Measurements from ENCODE around the gene SESN1.
"Not testable (repeated sequence)": the region's sequence is repeated elsewhere in the genome, so short reads cannot be mapped to it uniquely, and the experiment has no call there.

The SESN1 gene

DNA sequence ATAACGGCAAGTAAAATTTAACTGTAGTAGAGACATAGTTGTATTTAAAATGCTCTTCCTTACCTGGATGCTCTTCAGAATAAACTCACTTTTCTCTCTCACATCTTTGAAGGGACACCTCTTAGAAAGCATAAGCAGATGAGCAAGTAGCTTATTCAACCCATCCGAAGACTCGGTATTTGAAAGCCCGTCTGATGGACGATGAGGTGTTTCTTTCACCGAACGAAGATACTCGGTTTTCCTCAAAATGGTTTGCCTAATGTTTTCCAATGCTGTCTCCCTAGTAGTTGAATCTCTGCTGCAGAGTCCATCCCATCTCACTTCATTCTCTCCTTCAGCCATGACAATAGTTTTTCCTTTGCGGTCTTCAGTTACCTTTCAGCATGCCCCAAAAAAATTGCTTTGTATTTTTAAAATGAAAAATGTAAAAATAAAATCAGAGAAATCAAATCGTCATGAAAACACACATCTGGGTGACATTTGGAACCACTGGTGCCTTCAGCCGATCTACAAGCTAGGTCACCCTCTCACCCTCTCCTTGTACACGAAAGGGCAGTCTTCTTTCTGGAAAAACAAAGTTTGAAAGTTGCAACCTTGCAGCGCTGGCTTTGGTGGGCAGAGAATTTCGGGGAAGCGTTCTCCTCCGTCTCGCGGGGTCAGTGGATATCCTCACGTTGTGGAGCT lies 772 bp downstream of the SESN1 start:
- DNase-seq, result no peak

DNA sequence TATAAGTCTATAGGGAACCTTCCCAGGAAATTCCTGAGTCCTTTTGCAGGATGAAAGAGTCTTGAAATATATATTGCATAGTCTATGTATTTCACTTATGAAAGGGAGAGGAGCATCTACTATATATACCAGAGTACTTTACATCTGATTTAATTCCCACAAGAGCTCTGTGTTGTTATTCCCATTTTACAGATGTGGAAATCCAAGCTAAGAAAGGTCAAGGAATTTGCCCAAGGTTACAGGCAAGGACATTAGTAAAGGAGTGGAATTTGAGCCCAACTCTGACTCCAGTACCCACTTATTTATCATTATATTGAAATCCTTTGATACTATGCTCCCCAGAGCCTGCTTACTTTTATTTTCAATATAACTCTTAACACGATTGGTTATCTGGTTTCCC lies 2.6 kb downstream of the SESN1 start:
- no peak for DNase-seq

DNA sequence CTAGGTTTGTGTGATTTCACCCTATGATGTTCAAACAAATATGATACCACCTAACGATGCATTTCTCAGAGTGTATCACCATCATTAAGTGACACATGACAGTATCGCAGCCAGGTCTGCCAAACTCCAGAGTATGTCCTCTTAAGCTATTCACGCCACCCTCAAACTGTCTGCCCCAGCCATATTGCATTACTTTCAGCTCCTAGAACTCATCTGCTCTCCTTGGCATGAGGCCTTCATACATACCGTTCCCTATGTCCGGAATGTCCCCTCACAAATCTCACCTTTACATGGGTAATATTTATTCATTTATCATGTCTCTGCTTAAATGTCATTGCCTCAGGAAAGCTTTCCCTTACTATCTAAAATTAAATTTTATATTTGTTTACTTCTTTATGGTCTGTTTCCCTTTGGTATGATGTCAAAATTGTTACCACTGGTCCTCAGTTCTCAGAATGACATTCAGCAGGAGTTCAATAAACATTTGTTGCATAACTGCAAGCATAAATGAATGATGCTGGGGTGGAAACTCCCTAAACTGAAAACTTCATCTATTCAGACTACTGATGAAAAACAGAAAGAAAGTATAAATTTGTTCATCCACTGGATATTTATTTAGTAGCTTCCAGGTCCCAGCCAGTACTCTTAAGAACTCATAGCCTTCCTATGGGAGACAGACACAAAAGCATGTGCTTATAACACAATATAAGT lies 3.2 kb downstream of the SESN1 start:
- DNase-seq, result no peak

DNA sequence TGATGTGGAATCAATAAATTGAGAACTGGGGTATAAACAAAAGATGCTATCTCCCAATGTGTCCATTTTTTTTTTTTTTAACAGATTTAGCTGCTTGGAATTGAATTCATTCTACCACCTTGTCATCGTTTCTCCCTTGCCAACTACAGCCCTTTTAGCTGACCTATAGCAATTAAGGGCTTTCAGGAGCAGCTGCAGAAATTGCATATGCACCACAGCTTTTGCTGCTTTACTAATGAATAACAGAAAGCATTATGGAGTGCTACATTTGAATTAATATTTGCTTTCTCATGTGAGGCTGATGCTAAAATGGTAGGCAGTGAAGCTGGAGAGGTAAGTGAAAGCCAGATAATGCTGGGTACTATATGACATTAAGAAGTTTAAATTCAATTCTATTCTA lies 5.7 kb downstream of the SESN1 start:
- DNase-seq, result no peak

DNA sequence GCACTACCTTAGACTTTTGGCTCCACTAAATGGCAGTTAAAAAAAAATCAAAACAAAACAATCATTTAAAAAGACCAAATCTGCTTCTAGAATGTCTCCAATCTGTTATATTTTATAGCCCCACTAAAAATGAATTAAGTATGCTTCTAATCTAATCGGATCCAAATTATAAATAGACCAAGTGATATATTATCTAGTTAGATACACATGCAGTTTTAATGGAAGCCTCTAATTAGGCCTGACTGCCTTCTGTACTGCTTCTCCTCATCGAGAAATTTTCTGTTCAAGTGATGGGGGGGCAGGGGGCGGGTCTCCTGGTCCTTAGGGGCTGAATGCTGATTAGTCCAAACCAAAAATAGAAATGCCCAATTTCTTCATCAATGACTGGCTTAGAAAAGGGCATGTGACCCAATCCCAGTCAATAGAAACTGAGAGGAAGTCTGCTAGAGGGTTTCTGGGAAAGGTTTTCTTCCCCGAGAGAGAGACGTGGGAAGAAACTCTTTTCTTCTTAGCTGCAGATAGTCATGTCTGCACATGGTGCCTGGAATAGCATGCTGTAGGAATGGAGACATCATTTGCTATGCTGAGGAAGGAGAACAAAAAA lies 6.9 kb downstream of the SESN1 start:
- DNase-seq, result peak; percentile 6 to 59

DNA sequence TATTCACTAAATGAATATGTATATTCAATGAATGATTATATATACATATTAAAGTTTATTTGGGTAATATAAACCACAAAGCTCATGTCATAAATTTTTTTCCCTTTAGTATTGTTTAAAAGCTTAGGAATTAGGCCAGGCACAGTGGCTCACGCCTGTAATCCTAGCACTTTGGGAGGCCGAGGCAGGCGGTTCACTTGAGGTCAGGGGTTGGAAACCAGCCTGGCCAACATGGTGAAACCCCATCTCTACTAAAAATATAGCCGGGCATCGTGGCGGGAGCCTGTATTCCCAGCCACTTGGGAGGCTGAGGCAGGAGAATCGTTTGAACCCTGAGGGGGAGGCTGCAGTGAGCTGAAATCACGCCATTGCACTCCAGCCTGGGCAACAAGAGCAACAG lies 10.5 kb downstream of the SESN1 start:
- not testable (repeated sequence) for DNase-seq

DNA sequence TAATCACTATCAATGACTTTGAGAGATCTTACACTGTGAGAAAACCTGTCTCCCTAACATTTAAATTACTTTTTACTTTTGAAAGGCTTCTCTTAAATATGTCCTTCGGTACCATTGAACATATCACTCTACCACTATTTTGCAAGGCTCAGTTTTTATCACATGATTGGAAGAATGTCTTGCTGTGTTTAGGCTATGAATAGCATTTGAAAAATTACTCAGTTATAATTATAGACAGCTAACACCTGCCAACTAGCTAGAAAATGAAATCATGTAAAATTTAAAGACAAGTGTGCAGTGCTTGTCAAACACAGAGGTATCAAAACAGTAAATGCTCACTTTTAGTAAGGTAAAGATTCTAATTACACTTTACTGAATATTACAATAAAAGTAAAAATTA lies 11.0 kb downstream of the SESN1 start:
- no peak for DNase-seq

DNA sequence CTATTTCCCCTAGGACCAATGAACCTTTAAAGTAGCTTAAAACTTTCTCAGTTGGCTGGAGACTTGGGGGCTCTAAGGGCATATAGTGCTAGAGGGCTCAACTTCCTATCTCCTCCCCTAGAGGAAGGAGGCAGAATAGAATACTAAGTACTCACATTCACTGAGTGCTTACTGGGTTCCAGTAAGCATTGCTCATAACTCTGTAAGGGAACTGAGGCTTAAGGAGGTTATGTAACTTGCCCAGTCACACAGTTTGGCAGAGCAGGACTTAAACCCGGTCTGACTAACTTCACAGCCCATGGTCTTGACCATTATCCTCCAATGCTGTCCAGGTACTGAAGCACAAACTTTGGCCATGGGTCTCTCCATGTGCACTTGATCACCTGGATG lies 12.5 kb downstream of the SESN1 start:
- no peak for DNase-seq

DNA sequence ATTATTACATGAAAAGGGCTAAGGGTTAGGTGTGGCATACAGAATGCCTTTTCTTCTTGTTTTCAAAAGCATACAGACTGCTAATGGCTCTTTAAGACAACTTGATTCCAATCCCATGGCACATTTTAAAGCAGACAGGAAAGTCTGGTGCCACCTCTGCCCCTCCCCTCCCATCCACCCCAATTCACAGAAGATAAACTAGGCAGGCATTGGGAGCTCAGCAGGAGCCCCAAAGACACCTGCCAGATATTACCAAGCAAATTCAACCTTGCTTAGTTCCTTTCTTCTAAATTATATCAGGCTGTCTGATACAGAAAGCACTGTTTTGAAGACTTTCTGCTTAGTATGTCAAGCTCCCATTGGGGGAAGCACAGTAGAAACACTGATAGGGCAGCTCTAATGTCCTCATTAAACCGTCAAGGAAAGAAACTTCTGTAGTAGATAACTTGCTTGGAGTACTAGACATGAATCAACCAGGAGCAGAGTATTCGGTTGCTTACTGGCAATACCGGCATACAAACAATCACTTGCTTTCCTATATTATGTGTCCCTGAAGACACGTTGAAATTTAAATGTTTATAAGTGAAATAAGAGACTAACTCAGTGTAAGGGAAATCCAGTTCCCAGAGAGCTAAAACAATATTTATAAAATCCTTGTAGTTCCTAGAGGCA lies 13.0 kb downstream of the SESN1 start:
- DNase-seq, result no peak

DNA sequence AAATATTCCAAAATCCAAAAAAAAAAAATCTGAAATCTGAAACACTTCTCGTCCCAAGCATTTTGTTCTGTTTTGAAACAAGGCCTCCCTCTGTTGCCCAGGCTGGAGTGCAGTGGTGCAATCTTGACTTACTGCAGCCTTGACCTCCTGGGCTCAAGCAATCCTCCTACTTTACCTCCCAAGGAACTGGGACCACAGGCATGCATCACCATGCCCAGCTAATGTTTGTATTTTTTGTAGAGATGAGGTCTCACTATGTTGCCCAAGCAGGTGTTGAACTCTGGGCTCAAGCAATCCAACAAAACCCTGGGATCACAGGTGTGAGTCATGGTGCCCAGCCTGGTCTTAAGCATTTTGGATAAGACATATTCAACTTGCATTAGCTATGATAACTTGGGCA lies 13.6 kb downstream of the SESN1 start:
- no peak for DNase-seq

DNA sequence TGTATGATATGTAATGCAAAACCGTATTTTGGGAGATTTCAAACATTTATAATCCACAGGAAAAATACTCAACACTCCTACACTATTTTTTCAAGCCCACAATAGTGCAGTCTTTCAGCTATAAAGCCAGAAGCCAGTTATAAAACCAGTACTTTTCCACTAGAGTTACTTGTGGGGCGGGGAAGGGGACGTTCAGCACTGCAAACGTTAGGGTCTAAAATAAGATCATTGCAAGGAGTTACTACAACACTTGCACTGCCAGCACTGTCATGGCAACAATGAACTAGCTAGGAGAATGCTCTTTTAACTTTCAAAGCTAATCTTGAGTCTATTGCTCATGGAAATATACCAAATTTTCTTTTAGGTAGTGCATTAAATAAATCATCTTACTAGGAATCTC lies 14.7 kb downstream of the SESN1 start:
- DNase-seq, result peak in 1 of 2 experiments; percentile 3

DNA sequence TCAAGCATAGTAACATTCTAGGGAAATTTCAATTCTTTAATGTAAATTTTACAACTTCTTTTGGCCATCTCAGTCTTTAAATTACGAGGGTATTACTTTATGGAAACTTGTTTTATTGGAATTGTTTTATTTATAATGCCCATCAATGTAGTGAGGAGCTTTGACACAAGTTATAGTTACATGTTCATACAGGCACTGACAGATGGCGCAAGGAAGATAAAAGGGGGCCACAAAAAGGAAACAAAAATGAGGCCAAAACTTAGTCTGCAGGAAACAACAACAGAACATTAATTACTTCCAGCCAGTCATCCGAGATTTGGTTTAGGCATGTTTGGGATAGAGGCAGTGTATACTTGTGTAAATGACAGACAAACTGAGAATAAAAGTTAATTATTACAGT lies 18.3 kb downstream of the SESN1 start:
- peak in 1 of 2 experiments; percentile 16 for DNase-seq

DNA sequence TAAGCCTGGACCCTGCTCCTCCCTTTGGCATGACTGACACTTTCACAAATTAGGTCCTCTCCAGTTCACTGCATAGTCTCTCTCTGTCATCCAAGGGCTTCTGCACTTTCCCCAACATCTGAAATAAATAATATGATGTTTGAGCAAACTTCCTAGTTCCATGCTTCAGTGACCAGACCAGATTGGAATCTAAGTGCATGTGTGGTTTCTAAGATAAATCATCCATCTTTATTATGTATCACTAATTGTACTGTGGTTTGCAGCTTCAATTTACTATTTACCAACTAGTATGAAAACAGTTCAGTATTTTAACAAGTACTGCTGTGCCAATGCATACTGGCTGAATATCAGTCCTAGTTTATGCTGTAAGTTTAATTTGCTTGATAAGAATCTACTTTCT lies 18.7 kb downstream of the SESN1 start:
- peak in 1 of 2 experiments; percentile 23 for DNase-seq

DNA sequence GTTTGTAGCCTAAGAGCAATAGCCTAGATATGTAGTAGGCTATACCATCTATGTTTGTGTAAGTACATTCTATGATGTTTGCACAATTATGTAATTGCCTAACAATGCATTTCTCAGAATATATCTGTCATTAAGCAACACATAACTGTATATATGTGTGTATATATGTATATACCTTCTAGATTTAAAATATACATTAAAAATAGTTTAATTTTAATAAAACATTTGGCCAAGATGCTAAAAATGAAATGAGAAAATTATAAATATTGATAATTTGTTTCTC lies 20.6 kb downstream of the SESN1 start:
- DNase-seq, result no peak

DNA sequence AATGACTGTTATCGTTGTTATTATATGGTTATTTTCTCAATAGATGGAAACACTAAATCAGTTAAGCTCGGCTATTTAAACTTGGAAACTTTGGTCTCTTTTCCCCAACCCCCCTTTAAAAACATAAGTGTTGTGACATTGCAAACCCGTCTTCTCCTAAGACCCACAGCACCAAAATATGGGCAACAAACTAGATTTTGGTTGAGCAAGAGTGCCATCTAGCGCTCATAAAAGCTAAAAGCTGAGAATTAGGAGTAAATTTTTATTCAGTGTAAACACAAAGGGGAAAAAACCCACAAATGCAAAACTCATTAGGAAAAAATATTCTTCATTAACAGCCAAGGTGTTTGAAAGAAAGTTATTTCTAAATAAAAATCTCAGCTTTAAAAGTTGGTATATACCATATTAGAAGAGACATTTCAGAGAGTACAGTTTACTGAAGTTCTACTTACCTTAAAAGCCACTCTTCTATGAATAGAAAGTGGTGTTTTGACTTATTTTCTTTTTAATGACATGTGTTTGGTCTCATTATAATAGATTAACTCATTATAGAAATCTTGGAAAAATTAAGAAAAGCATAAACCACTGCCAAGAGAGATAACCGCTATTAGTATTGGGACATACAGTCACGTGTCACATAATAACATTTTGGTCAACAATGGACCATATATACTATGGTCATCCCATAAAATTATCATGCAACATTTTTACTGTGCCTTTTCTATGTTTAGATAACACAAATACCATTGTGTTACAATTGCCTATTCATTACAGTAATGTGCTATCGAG lies 21.1 kb downstream of the SESN1 start:
- DNase-seq, result peak; percentile 74 to 79

DNA sequence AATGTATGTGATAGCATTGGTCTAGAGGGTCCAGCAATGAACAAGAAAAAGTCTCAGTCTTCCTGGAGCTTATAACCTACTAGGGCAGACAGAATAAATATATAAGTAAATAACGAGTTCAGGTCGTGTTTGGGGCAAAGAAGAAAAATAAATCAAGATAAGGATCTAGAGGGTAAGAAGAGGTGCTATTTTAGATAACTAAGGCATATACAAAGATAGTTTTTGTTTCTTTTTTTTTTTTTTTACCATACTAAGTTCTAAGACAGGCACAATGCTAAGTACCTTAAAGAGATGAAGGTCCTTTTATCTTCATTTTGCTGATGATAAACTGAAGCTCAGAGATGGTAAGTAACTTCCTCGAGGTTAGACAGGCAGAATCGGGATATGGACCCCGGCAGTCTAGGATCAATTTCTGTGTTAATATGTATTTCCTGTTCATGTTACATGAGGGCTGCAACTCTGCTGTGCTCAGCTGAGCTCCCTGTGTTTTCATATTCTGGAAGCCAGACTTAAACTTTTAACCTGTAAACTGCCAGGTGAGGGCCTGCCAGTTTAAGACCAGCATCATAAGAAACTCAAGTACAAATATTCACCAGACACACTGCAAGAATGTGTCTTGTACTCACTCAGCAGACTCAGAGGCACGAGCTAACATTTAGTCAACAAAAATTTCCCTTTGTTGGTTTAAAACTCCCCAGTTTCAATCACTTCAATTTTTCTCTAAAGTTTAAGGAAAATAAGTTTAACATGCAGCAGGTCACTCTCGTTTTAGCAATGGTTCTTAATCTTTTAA lies 23.3 kb downstream of the SESN1 start:
- no peak for DNase-seq

DNA sequence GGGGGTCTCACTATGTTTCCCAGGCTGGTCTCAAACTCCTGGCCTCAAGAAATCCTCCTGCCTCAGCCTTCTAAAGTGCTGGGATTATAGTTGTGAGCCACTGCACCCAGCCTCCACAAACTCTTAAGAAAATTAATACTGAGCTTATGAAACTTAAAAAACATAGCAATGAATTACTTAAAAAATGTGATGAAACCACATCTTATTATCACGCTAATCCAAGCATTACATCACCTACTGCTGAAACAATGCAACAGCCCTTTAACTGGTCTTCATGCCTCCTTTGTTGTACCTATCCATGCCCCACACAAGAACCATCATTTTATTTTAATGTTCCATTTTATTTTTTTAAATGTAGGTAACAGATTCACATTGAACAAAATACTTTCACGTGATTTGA lies 24.9 kb downstream of the SESN1 start:
- DNase-seq, result no peak

DNA sequence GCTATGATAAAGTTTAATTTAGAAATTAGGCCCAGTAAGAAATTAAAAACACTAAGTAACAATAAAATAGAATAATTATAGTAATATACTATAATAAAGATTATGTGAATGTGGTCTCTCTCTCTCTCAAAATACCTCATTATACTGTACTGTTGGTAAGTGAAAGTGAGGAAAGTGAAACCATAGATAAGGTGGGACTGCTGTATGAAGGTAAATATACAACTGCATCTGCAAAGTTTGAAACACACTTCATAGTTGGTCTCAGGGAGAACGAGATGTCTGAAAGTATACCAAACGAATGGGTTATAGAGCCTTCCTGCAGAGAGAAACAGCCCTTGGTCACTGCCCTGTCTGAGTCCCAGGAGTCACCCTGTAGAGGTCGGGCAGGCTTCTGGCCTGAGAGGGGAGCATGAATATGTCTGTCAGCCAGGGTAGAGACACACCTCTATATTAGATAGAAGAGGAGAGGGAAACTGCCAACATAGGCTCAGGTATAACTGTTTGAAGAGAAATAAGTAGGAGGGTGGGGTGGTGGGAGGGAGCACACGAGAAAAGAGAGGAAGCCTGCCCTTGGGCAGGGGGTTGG lies 31.8 kb downstream of the SESN1 start:
- DNase-seq, result no peak

DNA sequence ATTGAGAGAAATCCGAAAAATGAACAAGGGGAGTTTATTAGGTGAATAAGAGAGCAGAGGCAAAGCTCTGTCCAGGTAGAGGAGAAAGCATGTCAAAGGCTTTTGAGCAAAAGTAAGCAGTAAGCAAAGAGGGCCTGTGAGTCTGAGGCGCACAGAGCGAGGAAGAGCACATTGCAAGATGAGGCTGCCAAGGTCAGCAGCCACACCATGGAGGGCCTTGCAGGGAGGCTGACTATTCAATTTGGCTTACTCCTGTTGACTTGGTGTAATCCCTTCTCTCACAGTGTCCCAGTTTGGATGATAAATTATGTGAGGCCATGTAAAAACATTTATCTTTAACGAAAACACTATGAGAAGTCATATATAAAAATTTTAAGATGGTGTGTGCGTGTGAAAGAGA lies 32.4 kb downstream of the SESN1 start:
- no peak for DNase-seq

DNA sequence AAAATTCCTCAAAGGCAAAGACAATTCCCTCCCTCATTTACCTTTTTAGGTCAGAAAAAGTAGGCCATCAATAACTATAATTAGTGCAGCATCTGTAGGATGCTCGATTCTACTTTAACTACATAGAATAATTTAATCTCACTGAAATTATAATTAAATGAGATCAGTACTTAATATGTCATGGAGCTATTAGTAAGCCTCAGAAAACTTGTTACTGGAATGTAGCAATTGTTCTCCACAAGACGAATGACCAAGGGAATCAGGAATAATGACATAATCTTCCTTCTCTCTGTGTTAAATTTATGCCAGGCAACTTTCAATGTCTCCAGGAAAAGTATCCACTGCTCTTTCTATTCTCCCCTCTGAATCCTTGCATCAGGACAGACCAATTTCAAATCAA lies 34.1 kb downstream of the SESN1 start:
- DNase-seq, result no peak

DNA sequence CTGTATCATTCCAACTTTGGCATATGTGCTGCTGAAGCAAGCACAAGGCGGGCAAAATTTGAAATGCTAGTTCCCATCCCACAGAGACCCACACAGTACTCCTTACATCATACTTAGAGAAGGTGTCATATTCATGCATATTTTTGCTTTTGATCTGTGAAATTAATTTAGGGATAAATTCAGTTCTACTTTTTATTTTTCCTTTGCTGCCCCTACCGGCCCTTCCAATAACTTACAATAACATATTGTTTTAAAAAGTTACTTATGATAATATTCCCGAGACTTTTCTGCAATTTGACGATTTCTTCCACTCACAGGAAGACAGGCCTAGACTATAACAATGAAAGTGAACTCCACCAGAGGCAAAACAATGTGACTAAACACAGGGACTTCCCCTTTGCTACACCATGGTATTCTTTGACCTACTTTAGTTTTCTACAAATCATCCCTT lies 35.0 kb downstream of the SESN1 start:
- no peak for DNase-seq

DNA sequence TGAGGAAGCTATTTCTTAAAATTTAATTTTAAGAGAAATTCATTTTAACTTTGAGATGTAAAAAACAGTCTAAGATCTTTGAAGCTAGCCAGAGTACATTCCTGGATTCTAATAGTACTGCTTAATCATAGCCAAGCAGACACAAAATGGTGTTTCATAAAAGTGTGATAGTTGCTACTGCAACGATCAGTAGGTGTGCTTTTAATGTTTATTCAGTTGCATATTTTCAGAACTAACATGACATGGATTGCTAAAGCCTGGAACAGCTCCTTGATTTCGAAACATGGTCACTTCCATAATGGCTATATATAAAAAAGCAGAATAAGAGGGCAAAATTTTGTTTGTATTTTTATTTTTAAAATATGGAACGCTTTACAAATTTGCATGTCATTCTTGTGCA lies 35.5 kb downstream of the SESN1 start:
- DNase-seq, result no peak
